GM21526 (cell line): ENCODE data around the gene GAK.
"Not testable (repeated sequence)": the region's sequence is repeated elsewhere in the genome, so short reads cannot be mapped to it uniquely, and the experiment has no call there.

Experiments used
- ATAC-seq: cut with Tn5 transposase; IDR thresholded peaks from one replicate; pipeline ENCODE4 v1.9.1; 2021; ENCODE audit warnings: moderate library complexity; ENCODE audit not compliant: unreplicated experiment, low FRiP score

The GAK gene

DNA sequence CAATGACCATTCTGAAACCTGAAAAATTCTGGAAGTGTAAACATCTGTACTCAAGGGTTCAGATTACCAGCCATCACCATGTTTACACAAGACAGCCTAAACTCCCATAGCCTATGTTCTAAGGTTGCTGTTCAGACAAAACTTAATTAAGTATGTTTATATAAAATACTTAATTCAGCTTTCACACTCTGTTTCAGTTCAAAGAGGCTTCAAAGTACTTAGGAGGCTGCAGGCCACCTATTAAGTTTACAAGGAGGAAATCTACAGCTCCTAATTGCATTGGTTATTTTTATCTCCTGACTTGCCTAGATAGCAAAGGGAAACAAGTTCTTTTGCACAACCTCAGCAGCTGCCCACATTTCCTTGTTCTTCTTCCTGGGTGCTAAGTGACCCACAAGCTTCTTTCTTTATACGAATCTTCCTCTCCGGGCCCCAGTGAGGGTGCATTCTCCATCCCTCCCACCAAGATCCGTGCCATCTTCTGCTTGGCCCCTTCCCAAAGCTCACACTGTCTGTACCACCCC lies 2.0 kb downstream of the GAK start:
- ATAC-seq: no peak

- ATAC-seq: no peak
Observed at GRCh38 chr4:929096-929765, 2.9 kb downstream of the GAK start.

DNA sequence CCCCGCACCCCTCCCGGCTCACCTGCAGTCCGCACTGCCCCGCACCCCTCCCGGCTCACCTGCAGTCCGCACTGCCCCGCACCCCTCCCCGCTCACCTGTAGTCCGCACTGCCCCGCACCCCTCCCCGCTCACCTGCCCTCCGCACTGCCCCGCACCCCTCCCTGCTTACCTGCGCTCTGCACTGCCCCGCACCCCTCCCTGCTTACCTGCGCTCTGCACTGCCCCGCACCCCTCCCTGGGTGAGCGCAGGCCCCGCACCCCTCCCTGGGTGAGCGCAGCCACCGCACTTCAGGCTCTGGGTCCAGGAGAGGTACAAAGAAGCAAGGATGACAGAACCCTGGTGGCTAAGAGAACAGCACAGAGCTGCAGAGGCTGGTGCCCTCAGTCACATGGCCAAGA lies 4.5 kb downstream of the GAK start:
- not testable (repeated sequence) for ATAC-seq

DNA sequence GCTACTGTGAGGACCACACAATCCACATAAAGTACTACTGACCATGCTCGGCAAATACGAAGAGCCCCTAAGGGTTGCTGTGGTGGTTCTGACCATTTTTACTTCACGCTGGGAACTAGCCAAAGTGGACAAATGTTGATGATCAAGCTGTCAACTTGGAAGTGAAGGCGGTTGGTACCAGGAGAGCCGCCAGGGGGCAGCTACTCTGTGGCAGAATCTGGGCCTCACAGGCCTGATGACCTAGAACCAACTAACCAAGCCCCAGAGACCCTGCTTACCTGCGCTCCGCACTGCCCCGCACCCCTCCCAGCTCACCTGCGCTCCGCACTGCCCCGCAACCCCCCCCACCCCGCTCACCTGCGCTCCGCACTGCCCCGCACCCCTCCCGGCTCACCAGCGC lies 5.6 kb downstream of the GAK start:
- ATAC-seq: no peak

DNA sequence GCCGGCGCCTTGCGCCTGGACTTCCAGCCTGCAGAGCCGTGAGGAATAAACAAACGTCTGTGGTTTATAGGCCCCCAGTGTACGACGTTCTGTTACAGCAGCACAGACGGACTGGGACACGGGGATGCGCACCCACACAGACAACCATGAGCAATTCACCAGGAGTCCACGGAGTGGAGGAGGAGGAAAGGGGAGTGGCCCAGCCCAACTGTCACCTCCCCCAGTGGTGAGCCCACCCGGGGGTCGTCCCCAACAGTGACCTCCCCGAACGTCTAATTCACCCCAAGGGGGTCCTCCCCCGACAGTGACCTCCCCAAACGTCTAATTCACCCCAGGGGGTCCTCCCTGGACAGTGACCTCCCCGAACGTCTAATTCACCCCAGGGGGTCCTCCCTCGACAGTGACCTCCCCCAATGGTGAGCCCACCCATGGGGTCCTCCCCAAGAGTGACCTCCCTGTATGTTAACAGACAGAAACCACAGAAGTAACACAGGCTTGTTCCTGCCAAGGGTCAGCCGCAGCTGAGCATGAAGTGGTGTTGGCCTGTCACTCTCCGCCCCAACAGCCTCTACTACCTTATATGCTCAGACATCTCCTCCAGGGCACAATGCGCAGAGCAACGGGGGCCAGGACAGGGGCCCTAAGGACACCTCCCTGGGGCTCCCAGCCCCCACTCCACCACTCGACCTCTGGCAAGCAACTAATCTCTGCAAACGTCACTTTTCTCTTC lies 6.2 kb downstream of the GAK start:
- ATAC-seq: no peak

- no peak for ATAC-seq
Observed at GRCh38 chr4:925171-925570, 6.9 kb downstream of the GAK start.

DNA sequence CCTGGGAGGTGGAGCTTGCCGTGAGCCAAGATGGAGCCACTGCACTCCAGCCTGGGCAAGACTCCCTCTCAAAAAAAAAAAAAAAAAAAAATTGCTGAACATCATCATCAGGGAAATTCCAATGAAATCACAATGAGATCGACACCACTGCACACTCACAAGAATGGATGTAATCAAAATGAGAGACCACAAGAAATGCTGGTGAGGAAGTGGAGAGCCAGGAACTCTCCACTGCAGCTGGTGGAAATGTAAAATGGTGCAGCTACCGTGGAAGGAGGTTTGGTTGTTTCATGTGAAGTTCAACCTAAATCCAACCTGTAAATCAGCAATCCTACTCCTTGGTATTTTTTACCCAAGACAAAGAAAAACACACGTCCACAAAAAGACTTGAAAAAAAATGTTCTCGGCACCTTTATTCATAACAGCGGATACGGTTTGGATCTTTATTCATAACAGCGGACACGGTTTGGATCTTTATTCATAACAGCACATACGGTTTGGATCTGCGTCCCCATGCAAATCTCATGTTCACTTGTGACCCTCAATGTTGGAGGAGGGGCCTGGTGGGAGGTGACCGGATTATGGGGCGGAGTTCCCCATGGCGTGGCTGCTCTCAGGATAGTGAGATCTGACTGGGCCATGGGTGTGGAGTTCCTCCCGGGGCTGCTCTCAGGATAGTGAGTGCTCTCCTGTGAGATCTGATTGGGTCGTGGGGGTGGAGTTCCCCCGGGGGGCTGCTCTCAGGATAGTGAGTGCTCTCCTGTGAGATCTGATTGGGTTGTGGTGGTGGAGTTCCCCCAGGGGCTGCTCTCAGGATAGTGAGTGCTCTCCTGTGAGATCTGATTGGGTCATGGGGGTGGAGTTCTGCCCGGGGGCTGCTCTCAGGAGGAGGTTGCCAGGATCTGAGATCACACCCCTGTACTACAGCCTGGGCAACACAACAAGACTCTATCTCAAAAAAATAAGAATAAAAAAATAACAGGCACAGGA lies 7.7 kb downstream of the GAK start:
- ATAC-seq: peak; percentile 42

GRCh38 chr4:921830-922331 lies 10.2 kb downstream of the GAK start:
- no peak for ATAC-seq

DNA sequence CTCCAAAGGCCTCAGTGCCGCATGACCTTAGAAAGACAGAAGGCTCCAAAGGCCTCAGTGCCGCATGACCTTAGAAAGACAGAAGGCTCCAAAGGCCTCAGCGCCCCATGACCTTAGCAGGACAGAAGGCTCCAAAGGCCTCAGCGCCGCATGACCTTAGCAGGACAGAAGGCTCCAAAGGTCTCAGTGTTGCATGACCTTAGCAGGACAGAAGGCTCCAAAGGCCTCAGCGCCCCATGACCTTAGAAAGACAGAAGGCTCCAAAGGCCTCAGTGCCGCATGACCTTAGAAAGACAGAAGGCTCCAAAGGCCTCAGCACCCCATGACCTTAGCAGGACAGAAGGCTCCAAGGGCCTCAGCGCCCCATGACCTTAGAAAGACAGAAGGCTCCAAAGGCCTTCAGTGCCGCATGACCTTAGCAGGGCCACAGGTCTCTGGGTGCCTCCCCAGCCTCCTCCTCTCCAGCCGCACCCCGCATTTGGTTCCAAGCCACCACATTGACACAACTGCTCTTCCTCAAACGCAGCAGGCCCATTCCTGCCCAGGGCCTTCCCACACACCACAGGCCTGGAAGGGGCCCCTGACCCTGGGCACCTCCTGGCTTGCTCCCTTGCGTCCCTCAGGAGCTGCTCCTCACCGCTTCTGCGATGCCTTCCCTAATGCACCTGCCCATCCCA lies 13.0 kb downstream of the GAK start:
- ATAC-seq: not testable (repeated sequence)

- ATAC-seq: not testable (repeated sequence)
Observed at GRCh38 chr4:918591-918990, 13.5 kb downstream of the GAK start.

GRCh38 chr4:917992-918391 lies 14.1 kb downstream of the GAK start:
- ATAC-seq: no peak

- no peak for ATAC-seq
Observed at GRCh38 chr4:917466-917865, 14.7 kb downstream of the GAK start.

- no peak for ATAC-seq
Observed at GRCh38 chr4:915595-915994, 16.5 kb downstream of the GAK start.

GRCh38 chr4:915041-915474 lies 17.1 kb downstream of the GAK start:
- ATAC-seq: no peak

- ATAC-seq: no peak
Observed at GRCh38 chr4:914531-914930, 17.6 kb downstream of the GAK start.

DNA sequence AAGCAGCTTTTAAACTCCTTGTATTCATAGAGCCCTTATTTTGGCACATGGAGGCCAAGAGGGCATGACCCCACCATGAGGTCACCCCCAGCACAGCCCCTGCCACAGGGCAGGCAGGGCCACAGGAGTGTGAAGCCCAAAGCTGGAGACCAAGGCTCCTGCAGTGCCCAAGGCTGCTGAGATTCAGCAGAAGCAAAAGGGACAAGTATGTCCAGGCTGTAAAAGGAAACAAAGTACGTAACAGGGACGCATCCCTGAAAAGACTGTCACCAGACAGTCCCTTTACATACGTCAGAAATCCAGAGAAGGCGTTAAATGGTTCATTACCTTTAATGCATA lies 18.9 kb downstream of the GAK start:
- ATAC-seq: no peak

GRCh38 chr4:912548-913279 lies 19.4 kb downstream of the GAK start:
- no peak for ATAC-seq

GRCh38 chr4:911871-912490 lies 20.1 kb downstream of the GAK start:
- ATAC-seq: no peak

GRCh38 chr4:911221-911751 lies 20.8 kb downstream of the GAK start:
- ATAC-seq: no peak
